IMR-90 (cell line): Measurements from ENCODE around the gene NPLOC4. TPM values are rescaled to one million over a fixed set of nuclear protein-coding genes. Genes with fewer than 3 reads are reported as not detected.

Experiments used
- ATAC-seq: fragments of 200-7000 bp; cut with Tn5 transposase; 2 replicates; pipeline ENCODE4 v1.9.1; 2020; ENCODE audit warnings: low read depth, mild to moderate bottlenecking, moderate library complexity
- BruUV-seq: library from RNA; stranded (reverse); fragments of 400-500 nt; replicated peaks from 2 replicates; lab custom pipeline; 2021; lab: Mats Ljungman, UMichigan
- CTCF ChIA-PET: fragments of 300-600 bp; formaldehyde crosslinking; extraction: SDS; loops from one replicate; lab custom pipeline; 2021; ENCODE audit warnings: antibody characterized with exemption; lab: Yijun Ruan, JAX
- POLR2A ChIA-PET: fragments of 300-600 bp; sonication (Branson Sonifier 250); formaldehyde crosslinking; loops from one replicate; lab custom pipeline; 2022; ENCODE audit warnings: antibody characterized with exemption; ENCODE audit not compliant: unreplicated experiment; lab: Charles Lee
- DNase-seq: peaks from one replicate; pipeline ENCODE4 v3.0.0; 2013
- H2AFZ ChIP-seq: replicated peaks from 2 replicates; pipeline ENCODE3; 2013; ENCODE audit warnings: low read length, mild to moderate bottlenecking; ENCODE audit not compliant: poor library complexity
- H2AK5ac ChIP-seq: 2 replicates; pipeline ENCODE4 v1.6.1; 2013; ENCODE audit warnings: low read depth, low read length, inconsistent platforms
- H2AK9ac ChIP-seq: replicated peaks from 2 replicates; pipeline ENCODE3; 2013; ENCODE audit warnings: mild to moderate bottlenecking, low read depth, low read length, moderate library complexity; ENCODE audit not compliant: poor library complexity
- H2BK120ac ChIP-seq: 2 replicates; pipeline ENCODE4 v1.6.1; 2013; ENCODE audit warnings: low read depth, low read length, inconsistent platforms
- H2BK15ac ChIP-seq: 3 replicates; pipeline ENCODE4 v1.6.1; 2013; ENCODE audit warnings: low read depth, low read length, inconsistent platforms
- H2BK20ac ChIP-seq: 2 replicates; pipeline ENCODE4 v1.6.1; 2013; ENCODE audit warnings: low read depth, mild to moderate bottlenecking, inconsistent platforms, low read length, moderate library complexity
- H2BK5ac ChIP-seq: 2 replicates; pipeline ENCODE4 v1.6.1; 2013; ENCODE audit warnings: mild to moderate bottlenecking, low read depth, low read length, inconsistent platforms; ENCODE audit not compliant: poor library complexity, severe bottlenecking
- H3K14ac ChIP-seq: replicated peaks from 2 replicates; pipeline ENCODE4 v1.6.1; 2013; ENCODE audit warnings: low read depth, low read length, inconsistent platforms
- H3K18ac ChIP-seq: 2 replicates; pipeline ENCODE4 v1.6.1; 2013; ENCODE audit warnings: low read depth, low read length, control low read depth
- H3K23ac ChIP-seq: 2 replicates; pipeline ENCODE4 v1.6.1; 2013; ENCODE audit warnings: low read depth, low read length, inconsistent platforms
- H3K27ac ChIP-seq: 2 replicates; pipeline ENCODE4 v1.5.1; 2013; ENCODE audit warnings: mild to moderate bottlenecking, control low read depth, low read length; ENCODE audit not compliant: insufficient read depth
- H3K27me3 ChIP-seq: 2 replicates; pipeline ENCODE4 v1.6.1; 2013; ENCODE audit warnings: low read length; ENCODE audit not compliant: control insufficient read depth, insufficient read depth
- H3K36me3 ChIP-seq: 2 replicates; pipeline ENCODE4 v1.6.1; 2013; ENCODE audit warnings: low read length, mixed read lengths; ENCODE audit not compliant: control insufficient read depth, insufficient read depth
- H3K4ac ChIP-seq: 2 replicates; pipeline ENCODE4 v1.6.1; 2013; ENCODE audit warnings: low read depth, low read length, inconsistent platforms
- H3K4me1 ChIP-seq: 2 replicates; pipeline ENCODE4 v1.6.1; 2013; ENCODE audit warnings: low read length, mixed read lengths; ENCODE audit not compliant: control insufficient read depth, insufficient read depth
- H3K4me2 ChIP-seq: 2 replicates; pipeline ENCODE4 v1.6.1; 2013; ENCODE audit warnings: low read depth, mild to moderate bottlenecking, control low read depth, low read length, moderate library complexity
- H3K4me3 ChIP-seq: 2 replicates; pipeline ENCODE4 v1.5.1; 2013; ENCODE audit warnings: low read depth, mild to moderate bottlenecking, control low read depth, low read length, moderate library complexity; ENCODE audit not compliant: insufficient read depth
- H3K56ac ChIP-seq: 2 replicates; pipeline ENCODE4 v1.6.1; 2013; ENCODE audit warnings: low read length, inconsistent platforms; ENCODE audit not compliant: insufficient read depth; ENCODE audit errors: extremely low read depth
- H3K79me1 ChIP-seq, 2 experiments: 2 replicates each; pipeline ENCODE4 v1.6.1; 2013; ENCODE audit warnings: low read length in 2 of 2, inconsistent platforms in 1 of 2, low read depth in 1 of 2
- H3K9ac ChIP-seq: 2 replicates; pipeline ENCODE4 v1.6.1; 2013; ENCODE audit warnings: low read depth, low read length, control low read depth
- H3K9me1 ChIP-seq: 2 replicates; pipeline ENCODE4 v1.6.1; 2013; ENCODE audit warnings: low read length, inconsistent platforms; ENCODE audit not compliant: insufficient read depth
- H3K9me3 ChIP-seq: 2 replicates; pipeline ENCODE4 v1.6.1; 2013; ENCODE audit warnings: low read length; ENCODE audit not compliant: control insufficient read depth, insufficient read depth
- H4K20me1 ChIP-seq: 2 replicates; pipeline ENCODE4 v1.6.1; 2013; ENCODE audit warnings: low read length, inconsistent platforms; ENCODE audit not compliant: insufficient read depth
- H4K5ac ChIP-seq: 2 replicates; pipeline ENCODE4 v1.6.1; 2013; ENCODE audit warnings: mild to moderate bottlenecking, low read depth, low read length, control low read depth
- H4K8ac ChIP-seq, 2 experiments: 2 replicates each; pipeline ENCODE4 v1.6.1; 2013; ENCODE audit warnings: low read depth in 2 of 2, low read length in 2 of 2, control low read depth in 1 of 2, inconsistent platforms in 1 of 2
- H4K91ac ChIP-seq: 2 replicates; pipeline ENCODE4 v1.6.1; 2013; ENCODE audit warnings: low read depth, low read length, inconsistent platforms; ENCODE audit not compliant: insufficient read depth
- BHLHE40 ChIP-seq: fragments of 150-350 bp; IDR thresholded peaks from 2 replicates; pipeline ENCODE4 v1.6.1; 2016; ENCODE audit warnings: mild to moderate bottlenecking, low read depth, low read length
- CEBPB ChIP-seq: IDR thresholded peaks from 2 replicates; pipeline ENCODE4 v1.6.1; 2012; ENCODE audit warnings: low read depth, low read length, improper control_type of control experiment
- CHD1 ChIP-seq: IDR thresholded peaks from 2 replicates; pipeline ENCODE4 v1.6.1; 2012; ENCODE audit warnings: low read depth, low read length, improper control_type of control experiment
- FOS ChIP-seq: fragments of 150-350 bp; IDR thresholded peaks from 2 replicates; pipeline ENCODE4 v1.6.1; 2016; ENCODE audit warnings: low read depth, low read length
- MAFK ChIP-seq: IDR thresholded peaks from 2 replicates; pipeline ENCODE4 v1.6.1; 2012; ENCODE audit warnings: low read depth, low read length, improper control_type of control experiment
- MAZ ChIP-seq: IDR thresholded peaks from 2 replicates; pipeline ENCODE4 v1.6.1; 2012; ENCODE audit warnings: low read depth, mild to moderate bottlenecking, low read length, improper control_type of control experiment, moderate library complexity, borderline replicate concordance
- MXI1 ChIP-seq: IDR thresholded peaks from 2 replicates; pipeline ENCODE4 v1.6.1; 2012; ENCODE audit warnings: low read depth, mild to moderate bottlenecking, low read length, moderate library complexity, borderline replicate concordance
- NFE2L2 ChIP-seq: fragments of 150-350 bp; IDR thresholded peaks from 2 replicates; pipeline ENCODE4 v1.6.1; 2016; ENCODE audit warnings: low read depth, mild to moderate bottlenecking, low read length
- POLR2A ChIP-seq: IDR thresholded peaks from 2 replicates; pipeline ENCODE4 v1.6.1; 2012; ENCODE audit warnings: mild to moderate bottlenecking, low read depth, low read length
- RAD21 ChIP-seq: IDR thresholded peaks from 2 replicates; pipeline ENCODE4 v1.6.1; 2012; ENCODE audit warnings: low read length, improper control_type of control experiment
- RCOR1 ChIP-seq: IDR thresholded peaks from 2 replicates; pipeline ENCODE4 v1.6.1; 2012; ENCODE audit warnings: mild to moderate bottlenecking, low read length, improper control_type of control experiment; ENCODE audit not compliant: insufficient replicate concordance
- RFX5 ChIP-seq: IDR thresholded peaks from 2 replicates; pipeline ENCODE4 v1.8.0; 2012; ENCODE audit warnings: low read depth, mild to moderate bottlenecking, low read length, moderate library complexity
- SMC3 ChIP-seq: fragments of 150-350 bp; IDR thresholded peaks from 2 replicates; pipeline ENCODE4 v1.6.1; 2016; ENCODE audit warnings: low read depth, mild to moderate bottlenecking, antibody characterized with exemption, low read length, moderate library complexity
- USF2 ChIP-seq: fragments of 150-350 bp; IDR thresholded peaks from 2 replicates; pipeline ENCODE4 v1.6.1; 2017; ENCODE audit warnings: mild to moderate bottlenecking, antibody characterized with exemption, low read length, low read depth
- WGBS, 2 experiments: methylation state at CpG; one replicate each; pipeline versions ENCODE4 v1.1.5 to v1.1.7; 2013; ENCODE audit warnings: missing lambda C conversion rate in 2 of 2; ENCODE audit not compliant: insufficient read length in 1 of 2; ENCODE audit errors: extremely low coverage in 2 of 2; 5-methylcytosine and 5-hydroxymethylcytosine counted together
- dilution Hi-C: fragments of 300-500 bp; cut with HindIII; formaldehyde crosslinking; loops from one replicate; pipeline ENCODE4 v1.14.3; 2018; ENCODE audit warnings: low sequenced_read_pairs; ENCODE audit not compliant: unreplicated experiment
- in situ Hi-C: fragments of 300-500 bp; cut with MboI; formaldehyde crosslinking; loops from 3 replicates; pipeline ENCODE4 v1.14.3; 2019; ENCODE audit warnings: low sequenced_read_pairs, inconsistent platforms, mixed read lengths
- intact Hi-C: fragments of 100-400 bp; cut with micrococcal nuclease; formaldehyde crosslinking; loops from 2 replicates; pipeline ENCODE4 v1.10.0; 2022
- polyA plus RNA-seq, 3 experiments: library from polyadenylated mRNA; depleted of rRNA; stranded (reverse); fragments of >200 nt; gene quantifications; 2 replicates each; pipeline ENCODE4 v1.2.3, GENCODE V29; 2012; ENCODE audit warnings: low replicate concordance in 1 of 3
- total RNA-seq: library from RNA; depleted of rRNA; stranded (reverse); fragments of >200 nt; gene quantifications from 2 replicates; pipeline ENCODE4 v1.2.3, GENCODE V29; 2012
- TF ChIP-seq, protein P1 (sequence below): conservative IDR thresholded peaks from 2 replicates; pipeline ENCODE4 v1.5.1; 2012; ENCODE audit warnings: mild to moderate bottlenecking, low read depth, low read length, improper control_type of control experiment
- TF ChIP-seq, protein P2 (sequence below): fragments of 150-350 bp; IDR thresholded peaks from 2 replicates; pipeline ENCODE4 v1.6.1; 2016; ENCODE audit warnings: low read depth, mild to moderate bottlenecking, low read length, moderate library complexity, borderline replicate concordance

The NPLOC4 gene
- total and polyA plus RNA-seq, 2 of the 4 experiments (the other 2 are of a cell fraction) = 70.4 to 78.3 TPM

GRCh38 chr17:81517009-81517338 lies 119.9 kb downstream of the NPLOC4 start:
- Histone ChIP-seq H3K9me1 (no peaks in the 10 kb centered on the region), H2BK120ac (no peak overlapping the region), H3K27me3 (no peaks in the 10 kb centered on the region), H4K20me1 (peaks cover 50% of the 10 kb centered on the region), H4K91ac (no peak overlapping the region), H3K79me1 (peaks cover 6 to 45% of the 10 kb centered on the region in 2 experiments; a peak in 3 of 4 replicates), H3K27ac (no peak overlapping the region), H3K18ac (no peak overlapping the region), H3K23ac (no peak overlapping the region), H3K14ac (peak overlapping the region; percentile 93; the same call in 1 of the 2 replicates), H3K56ac (no peak overlapping the region), H3K9me3 (no peaks in the 10 kb centered on the region), H3K4me1 (peaks cover 34% of the 10 kb centered on the region), H2BK5ac (no peak overlapping the region), H4K8ac (no peak overlapping the region), H3K9ac (peak overlapping the region; percentile 99; the same call in 1 of the 2 replicates), H2AK9ac (peak overlapping the region; percentile 67), H2BK15ac (no peak overlapping the region), H3K4ac (no peak overlapping the region), H4K5ac (no peak overlapping the region), H3K4me3 (no peak overlapping the region), H2BK20ac (no peak overlapping the region), H3K36me3 (peaks cover 3% of the 10 kb centered on the region), H3K4me2 (peak overlapping the region; percentile 95; the same call in 1 of the 2 replicates), H2AFZ (no peak overlapping the region), H2AK5ac (peak overlapping the region; percentile 61; the same call in 1 of the 2 replicates)
- 97% methylated on average over 5 of the region's 9 CpGs; no CpG with 5 or more reads in 1 of the 2 experiments for WGBS, 2 experiments
- intact Hi-C loops (no loop called here), in situ Hi-C loops (no loop called here), dilution Hi-C loops (no loop called here)
- ChIA-PET CTCF (no interaction called here), POLR2A (no interaction called here)
- no peak for ATAC-seq
- TF ChIP-seq POLR2A (no peak), FOS (no peak), RCOR1 (no peak), MXI1 (no peak), MAFK (no peak), CHD1 (no peak), RAD21 (no peak), RFX5 (no peak), USF2 (no peak), MAZ (no peak), CEBPB (no peak), SMC3 (no peak), BHLHE40 (no peak), NFE2L2 (no peak)
- TF ChIP-seq, protein P1, sequence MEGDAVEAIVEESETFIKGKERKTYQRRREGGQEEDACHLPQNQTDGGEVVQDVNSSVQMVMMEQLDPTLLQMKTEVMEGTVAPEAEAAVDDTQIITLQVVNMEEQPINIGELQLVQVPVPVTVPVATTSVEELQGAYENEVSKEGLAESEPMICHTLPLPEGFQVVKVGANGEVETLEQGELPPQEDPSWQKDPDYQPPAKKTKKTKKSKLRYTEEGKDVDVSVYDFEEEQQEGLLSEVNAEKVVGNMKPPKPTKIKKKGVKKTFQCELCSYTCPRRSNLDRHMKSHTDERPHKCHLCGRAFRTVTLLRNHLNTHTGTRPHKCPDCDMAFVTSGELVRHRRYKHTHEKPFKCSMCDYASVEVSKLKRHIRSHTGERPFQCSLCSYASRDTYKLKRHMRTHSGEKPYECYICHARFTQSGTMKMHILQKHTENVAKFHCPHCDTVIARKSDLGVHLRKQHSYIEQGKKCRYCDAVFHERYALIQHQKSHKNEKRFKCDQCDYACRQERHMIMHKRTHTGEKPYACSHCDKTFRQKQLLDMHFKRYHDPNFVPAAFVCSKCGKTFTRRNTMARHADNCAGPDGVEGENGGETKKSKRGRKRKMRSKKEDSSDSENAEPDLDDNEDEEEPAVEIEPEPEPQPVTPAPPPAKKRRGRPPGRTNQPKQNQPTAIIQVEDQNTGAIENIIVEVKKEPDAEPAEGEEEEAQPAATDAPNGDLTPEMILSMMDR = no peak
- TF ChIP-seq, protein P2, sequence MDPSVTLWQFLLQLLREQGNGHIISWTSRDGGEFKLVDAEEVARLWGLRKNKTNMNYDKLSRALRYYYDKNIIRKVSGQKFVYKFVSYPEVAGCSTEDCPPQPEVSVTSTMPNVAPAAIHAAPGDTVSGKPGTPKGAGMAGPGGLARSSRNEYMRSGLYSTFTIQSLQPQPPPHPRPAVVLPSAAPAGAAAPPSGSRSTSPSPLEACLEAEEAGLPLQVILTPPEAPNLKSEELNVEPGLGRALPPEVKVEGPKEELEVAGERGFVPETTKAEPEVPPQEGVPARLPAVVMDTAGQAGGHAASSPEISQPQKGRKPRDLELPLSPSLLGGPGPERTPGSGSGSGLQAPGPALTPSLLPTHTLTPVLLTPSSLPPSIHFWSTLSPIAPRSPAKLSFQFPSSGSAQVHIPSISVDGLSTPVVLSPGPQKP = no peak
- no TSS peak for BruUV-seq
- no peak for DNase-seq
